MM.1S (cell line): Measurements from ENCODE around the gene CPNE7.

Source experiments
- CTCF ChIP-seq: fragments of 300-600 bp; sonication (generic); IDR thresholded peaks from 2 replicates; pipeline ENCODE4 v1.5.1; 2016; ENCODE audit warnings: antibody characterized with exemption, low read length, mixed read lengths
- EZH2 ChIP-seq: fragments of 300-600 bp; sonication (generic); optimal IDR thresholded peaks from 2 replicates; pipeline ENCODE3; 2017; ENCODE audit warnings: low read depth, mild to moderate bottlenecking, antibody characterized with exemption, low read length, mixed read lengths
- EZH2phosphoT487 ChIP-seq: fragments of 300-600 bp; sonication (generic); IDR thresholded peaks from 2 replicates; pipeline ENCODE4 v1.6.1; 2018; ENCODE audit warnings: antibody characterized with exemption, low read length

- TF ChIP-seq CTCF (no peak), EZH2 (no peak), EZH2phosphoT487 (no peak)
Measured at GRCh38 chr16:89595330-89596060, 19.9 kb downstream of the CPNE7 start.
